H1 (cell line): ENCODE data around the gene NKX6-1. TPM values are rescaled to one million over a fixed set of nuclear protein-coding genes. Genes with fewer than 3 reads are reported as not detected.

Experiments
- CTCF ChIA-PET: fragments of 300-600 bp; sonication (Branson Sonifier 250); formaldehyde crosslinking; loops from one replicate; lab custom pipeline; 2021; ENCODE audit not compliant: partially characterized antibody; lab: Charles Lee
- POLR2A ChIA-PET: fragments of 300-600 bp; sonication (Branson Sonifier 250); formaldehyde crosslinking; loops from one replicate; lab custom pipeline; 2021; ENCODE audit warnings: inconsistent platforms; ENCODE audit not compliant: partially characterized antibody; lab: Charles Lee
- DNase-seq, 2 experiments: peaks; one replicate each; pipeline versions ENCODE4 v3.0.0 to v3.0.0-alpha.2; 2010 to 2022; ENCODE audit warnings: low spot score in 2 of 2, low read depth in 1 of 2, mixed read lengths in 1 of 2
- FAIRE-seq: peaks from 2 replicates; lab custom pipeline; 2011; peaks lifted over from hg19 to GRCh38; lab: Jason Lieb, UNC
- H2AFZ ChIP-seq: 2 replicates; pipeline ENCODE4 v1.8.1; 2012; ENCODE audit warnings: low read length, inconsistent platforms
- H2AK5ac ChIP-seq: 2 replicates; pipeline ENCODE4 v1.6.1; 2013; ENCODE audit warnings: low read depth, low read length
- H2BK120ac ChIP-seq: replicated peaks from 2 replicates; pipeline ENCODE3; 2013; ENCODE audit warnings: low read depth, low read length, inconsistent platforms
- H2BK12ac ChIP-seq: 2 replicates; pipeline ENCODE4 v1.6.1; 2013; ENCODE audit warnings: low read depth, low read length
- H2BK15ac ChIP-seq: 2 replicates; pipeline ENCODE4 v1.6.1; 2013; ENCODE audit warnings: low read length
- H2BK20ac ChIP-seq: 2 replicates; pipeline ENCODE4 v1.6.1; 2013; ENCODE audit warnings: low read length
- H2BK5ac ChIP-seq: 2 replicates; pipeline ENCODE4 v1.6.1; 2013; ENCODE audit warnings: low read depth, low read length
- H3K14ac ChIP-seq: 2 replicates; pipeline ENCODE4 v1.6.1; 2013; ENCODE audit warnings: inconsistent platforms; ENCODE audit not compliant: insufficient read length
- H3K18ac ChIP-seq: 2 replicates; pipeline ENCODE4 v1.6.1; 2013; ENCODE audit warnings: low read length; ENCODE audit errors: extremely low read depth
- H3K23ac ChIP-seq: 2 replicates; pipeline ENCODE4 v1.6.1; 2013; ENCODE audit warnings: inconsistent platforms; ENCODE audit not compliant: insufficient read length
- H3K23me2 ChIP-seq: 2 replicates; pipeline ENCODE4 v1.6.1; 2013; ENCODE audit warnings: low read depth, low read length
- H3K27ac ChIP-seq: 2 replicates; pipeline ENCODE4 v1.6.1; 2011; ENCODE audit warnings: low read depth, low read length, inconsistent platforms
- H3K27me3 ChIP-seq, 4 experiments: replicated peaks in 1 of 4; 1 replicate in 1 of 4; 2 replicates in 3 of 4; pipeline versions ENCODE4 v1.6.1 to v1.8.1; 2011 to 2013; ENCODE audit warnings: low read length in 3 of 4, mild to moderate bottlenecking in 3 of 4, inconsistent platforms in 2 of 4, mixed read lengths in 2 of 4, moderate library complexity in 1 of 4; ENCODE audit not compliant: control insufficient read depth in 3 of 4, insufficient read depth in 3 of 4; ENCODE audit errors: extremely low read depth in 1 of 4
- H3K36me3 ChIP-seq, 4 experiments: 2 replicates each; pipeline versions ENCODE4 v1.6.1 to v1.8.1; 2011 to 2013; ENCODE audit warnings: mild to moderate bottlenecking in 4 of 4, low read length in 3 of 4, moderate library complexity in 2 of 4, control low read depth in 1 of 4, inconsistent platforms in 1 of 4; ENCODE audit not compliant: insufficient read depth in 4 of 4, control insufficient read depth in 2 of 4
- H3K4ac ChIP-seq: replicated peaks from 2 replicates; pipeline ENCODE3; 2013; ENCODE audit warnings: low read length, low read depth, mixed read lengths, inconsistent platforms; ENCODE audit not compliant: insufficient read length
- H3K4me1 ChIP-seq, 4 experiments: replicated peaks in 1 of 4; 1 replicate in 1 of 4; 2 replicates in 3 of 4; pipeline versions ENCODE4 v1.6.1 to v1.8.1; 2011 to 2013; ENCODE audit warnings: low read length in 3 of 4, inconsistent platforms in 2 of 4, mixed read lengths in 1 of 4; ENCODE audit not compliant: insufficient read depth in 4 of 4, control insufficient read depth in 3 of 4
- H3K4me2 ChIP-seq, 2 experiments: 2 replicates each; pipeline versions ENCODE4 v1.6.1 to v1.8.1; 2011 to 2013; ENCODE audit warnings: low read depth in 2 of 2, low read length in 2 of 2, control low read depth in 1 of 2, inconsistent platforms in 1 of 2, mild to moderate bottlenecking in 1 of 2; ENCODE audit not compliant: insufficient read depth in 1 of 2
- H3K4me3 ChIP-seq, 4 experiments: fragments of 200-600, 300-600 bp in 1 of 4; sonication (generic), shearing (Covaris generic), sonication (Bioruptor Twin) in 1 of 4; 2 replicates each; pipeline versions ENCODE4 v1.5.1 to v1.8.1; 2011 to 2016; ENCODE audit warnings: low read length in 4 of 4, low read depth in 3 of 4, control low read depth in 2 of 4, inconsistent platforms in 2 of 4, mild to moderate bottlenecking in 2 of 4, mixed read lengths in 1 of 4, moderate library complexity in 1 of 4; ENCODE audit not compliant: insufficient read depth in 2 of 4; ENCODE audit errors: extremely low read depth in 1 of 4
- H3K56ac ChIP-seq: replicated peaks from 2 replicates; pipeline ENCODE3; 2013; ENCODE audit warnings: low read depth, mild to moderate bottlenecking, mixed read lengths, low read length, inconsistent platforms; ENCODE audit not compliant: insufficient read length
- H3K79me1 ChIP-seq: 2 replicates; pipeline ENCODE4 v1.6.1; 2013; ENCODE audit warnings: low read depth, low read length, control low read depth
- H3K79me2 ChIP-seq, 2 experiments: 2 replicates each; pipeline versions ENCODE4 v1.6.1 to v1.8.1; 2012 to 2013; ENCODE audit warnings: low read length in 2 of 2, mild to moderate bottlenecking in 2 of 2, inconsistent platforms in 1 of 2; ENCODE audit not compliant: insufficient read depth in 2 of 2, control insufficient read depth in 1 of 2
- H3K9ac ChIP-seq, 4 experiments: replicated peaks in 1 of 4; 1 replicate in 1 of 4; 2 replicates in 3 of 4; pipeline versions ENCODE4 v1.6.1 to v1.8.1; 2011 to 2013; ENCODE audit warnings: low read depth in 3 of 4, low read length in 3 of 4, control low read depth in 2 of 4, mild to moderate bottlenecking in 2 of 4, moderate library complexity in 2 of 4, inconsistent platforms in 1 of 4; ENCODE audit errors: extremely low read depth in 1 of 4
- H3K9me3 ChIP-seq, 2 experiments: 2 replicates each; pipeline versions ENCODE4 v1.6.1 to v1.8.1; 2012 to 2013; ENCODE audit warnings: mild to moderate bottlenecking in 2 of 2, moderate library complexity in 2 of 2, control low read depth in 1 of 2, inconsistent platforms in 1 of 2, low read depth in 1 of 2, low read length in 1 of 2, mixed read lengths in 1 of 2; ENCODE audit not compliant: insufficient read depth in 2 of 2
- H4K20me1 ChIP-seq, 2 experiments: replicated peaks in 1 of 2; 2 replicates each; pipeline versions ENCODE3 to v1.8.1; 2011 to 2013; ENCODE audit warnings: inconsistent platforms in 2 of 2, low read length in 2 of 2, mild to moderate bottlenecking in 1 of 2; ENCODE audit not compliant: insufficient read depth in 2 of 2, control insufficient read depth in 1 of 2
- H4K5ac ChIP-seq: 2 replicates; pipeline ENCODE4 v1.6.1; 2013; ENCODE audit warnings: low read length, low read depth, mixed read lengths, inconsistent platforms; ENCODE audit not compliant: insufficient read length
- H4K8ac ChIP-seq: 2 replicates; pipeline ENCODE4 v1.8.0; 2013; ENCODE audit warnings: mild to moderate bottlenecking, moderate library complexity, low read length, inconsistent platforms; ENCODE audit not compliant: insufficient read depth; ENCODE audit errors: extremely low read depth
- H4K91ac ChIP-seq: replicated peaks from 2 replicates; pipeline ENCODE3; 2013; ENCODE audit warnings: low read length, mixed read lengths, inconsistent platforms; ENCODE audit not compliant: insufficient read length
- BACH1 ChIP-seq: IDR thresholded peaks from 2 replicates; pipeline ENCODE4 v1.6.1; 2012; ENCODE audit warnings: low read length, improper control_type of control experiment
- EZH2 ChIP-seq: fragments of 200-600 bp; sonication (generic); IDR thresholded peaks from 2 replicates; pipeline ENCODE4 v1.7.1; 2012; ENCODE audit warnings: low read depth, mild to moderate bottlenecking, moderate library complexity, low read length, inconsistent platforms; ENCODE audit not compliant: severe bottlenecking
- GABPA ChIP-seq: IDR thresholded peaks from 2 replicates; pipeline ENCODE4 v1.6.1; 2011; ENCODE audit warnings: mild to moderate bottlenecking, low read length, moderate library complexity, borderline replicate concordance; ENCODE audit not compliant: insufficient read depth
- HDAC6 ChIP-seq: IDR thresholded peaks from one replicate; pipeline ENCODE4 v1.7.1; 2012; ENCODE audit warnings: low read depth, mild to moderate bottlenecking, inconsistent platforms, low read length, moderate library complexity
- NRF1 ChIP-seq: IDR thresholded peaks from 2 replicates; pipeline ENCODE4 v1.6.1; 2011; ENCODE audit warnings: mild to moderate bottlenecking, low read depth, low read length, improper control_type of control experiment
- RFX5 ChIP-seq: IDR thresholded peaks from 2 replicates; pipeline ENCODE4 v1.6.1; 2011; ENCODE audit warnings: low read depth, low read length, improper control_type of control experiment, borderline replicate concordance
- YY1 ChIP-seq: IDR thresholded peaks from 2 replicates; pipeline ENCODE4 v1.6.1; 2011; ENCODE audit warnings: low read depth, mild to moderate bottlenecking, low read length
- WGBS, 2 experiments: shearing (Covaris generic) in 1 of 2; methylation state at CpG; one replicate each; pipeline versions ENCODE4 v1.1.6 to v1.1.7; 2013 to 2015; ENCODE audit warnings: low lambda C conversion rate in 2 of 2, mixed read lengths in 2 of 2, inconsistent platforms in 1 of 2, low coverage in 1 of 2, missing lambda C conversion rate in 1 of 2; ENCODE audit not compliant: insufficient replicate concordance in 2 of 2, insufficient coverage in 1 of 2, insufficient read length in 1 of 2; ENCODE audit errors: extremely low coverage in 1 of 2, missing lambda C conversion rate in 1 of 2; 5-methylcytosine and 5-hydroxymethylcytosine counted together
- polyA plus RNA-seq, 7 experiments: library from polyadenylated mRNA; depleted of rRNA in 3 of 7; stranded (reverse) in 5 of 7; unstranded in 2 of 7; fragments of >200 nt in 5 of 7; fragments of 200-250 nt in 2 of 7; gene quantifications; 1 replicate in 5 of 7; 2 replicates in 1 of 7; 4 replicates in 1 of 7; pipeline versions ENCODE4 v1.2.1 to v1.2.3, GENCODE V29; 2011 to 2013; ENCODE audit warnings: missing spikeins in 2 of 7, mixed read lengths in 2 of 7
- total RNA-seq: library from RNA; stranded (reverse); fragmentation: NEBNext Ultra II Directional; extraction: Animal tissue kit (Norgen Biotek cat#: 25700); gene quantifications from 2 replicates; pipeline ENCODE4 v1.2.1, GENCODE V29; 2021

The NKX6-1 gene
- total and polyA plus RNA-seq, 2 of the 8 experiments (the other 6 are each of a cell fraction or from before 2014, with no cell fraction given) = 0.03 to 0.45 TPM

- no peak overlapping the region for H2BK5ac ChIP-seq
- H3K14ac ChIP-seq = no peak overlapping the region
- H3K4me1 ChIP-seq = no peaks in the 10 kb centered on the region
- CTCF ChIA-PET = interaction anchor here (0.7 to 3.3 kb wide), 3 partner anchors 8 to 968 kb away, joined by 3 to 31 read pairs (median 5); no protein-coding TSS in a partner anchor
- H2BK15ac ChIP-seq = no peak overlapping the region
- H2AK5ac ChIP-seq = no peak overlapping the region
- H3K27me3 ChIP-seq = no peaks in the 10 kb centered on the region
- no peak overlapping the region for H3K18ac ChIP-seq
- no peaks in the 10 kb centered on the region for H3K79me1 ChIP-seq
- H3K56ac ChIP-seq = no peak overlapping the region
- no peak overlapping the region for H2BK120ac ChIP-seq
- H3K9me3 ChIP-seq = no peaks in the 10 kb centered on the region
- H4K91ac ChIP-seq = no peak overlapping the region
- FAIRE-seq (no peak), DNase-seq (no peak)
- H2BK20ac ChIP-seq = no peak overlapping the region
- 100% methylated on average over 1 of the region's 1 CpG; no CpG with 5 or more reads in 1 of the 2 experiments for WGBS, 2 experiments
- no peak overlapping the region for H3K23ac ChIP-seq
- no peaks in the 10 kb centered on the region; the same call in 1 of the 2 replicates for H3K23me2 ChIP-seq
- H3K27ac ChIP-seq = no peak overlapping the region
- H3K4me3 ChIP-seq = no peak overlapping the region
- H3K79me2 ChIP-seq = no peaks in the 10 kb centered on the region
- no peak overlapping the region for H3K4me2 ChIP-seq
- no peak overlapping the region for H2AFZ ChIP-seq
- POLR2A ChIA-PET = no interaction called here
- no peak overlapping the region for H3K4ac ChIP-seq
- H4K5ac ChIP-seq = no peak overlapping the region
- no peak overlapping the region for H3K9ac ChIP-seq
- H3K36me3 ChIP-seq = no peaks in the 10 kb centered on the region
- H4K8ac ChIP-seq = no peak overlapping the region
- H4K20me1 ChIP-seq = no peaks in the 10 kb centered on the region
- no peak overlapping the region for H2BK12ac ChIP-seq
- no peak for TF ChIP-seq BACH1
- no peak for TF ChIP-seq HDAC6
- no peak for TF ChIP-seq GABPA
- TF ChIP-seq NRF1 = no peak
- TF ChIP-seq YY1 = no peak
- TF ChIP-seq RFX5 = no peak
- no peak for TF ChIP-seq EZH2
Observed at GRCh38 chr4:84459783-84460182, 39.3 kb downstream of the NKX6-1 start.
